Islet precursor cell (in vitro differentiated cells): ENCODE measurements around the gene ZDHHC4.
"Not testable (repeated sequence)": the region's sequence is repeated elsewhere in the genome, so short reads cannot be mapped to it uniquely, and the experiment has no call there.

ENCODE experiments used
- DNase-seq: peaks from one replicate; pipeline ENCODE4 v3.0.0-alpha.2; 2018

Gene ZDHHC4

GRCh38 chr7:6608081-6608480 is 30.8 kb downstream of the ZDHHC4 start:
- no peak for DNase-seq

GRCh38 chr7:6608794-6609193 is 31.5 kb downstream of the ZDHHC4 start:
- DNase-seq, result no peak

GRCh38 chr7:6612819-6613218 is 35.6 kb downstream of the ZDHHC4 start:
- no peak for DNase-seq

GRCh38 chr7:6613706-6614105 is 36.5 kb downstream of the ZDHHC4 start:
- peak; percentile 91 for DNase-seq

GRCh38 chr7:6614953-6615722 is 37.9 kb downstream of the ZDHHC4 start, which contains the start of gene ZNF853:
TSS of gene ZNF853 (plus strand) at chr7:6615610. CDS start at chr7:6616175, 565 bp downstream.
- DNase-seq, result no peak

- DNase-seq, result peak; percentile 74
Observed at GRCh38 chr7:6615723-6616555, 38.7 kb downstream of the ZDHHC4 start.

- no peak for DNase-seq
Observed at GRCh38 chr7:6616854-6617643, 39.8 kb downstream of the ZDHHC4 start.

- DNase-seq, result no peak
Observed at GRCh38 chr7:6618621-6619020, 41.4 kb downstream of the ZDHHC4 start.

GRCh38 chr7:6619961-6620360 is 42.7 kb downstream of the ZDHHC4 start:
- DNase-seq, result no peak

GRCh38 chr7:6621195-6622133 is 44.2 kb downstream of the ZDHHC4 start:
- DNase-seq, result no peak

- DNase-seq, result no peak
Observed at GRCh38 chr7:6622134-6622710, 45.0 kb downstream of the ZDHHC4 start.

GRCh38 chr7:6623589-6624245 is 46.5 kb downstream of the ZDHHC4 start:
- no peak for DNase-seq

GRCh38 chr7:6624246-6624611 is 47.0 kb downstream of the ZDHHC4 start:
- DNase-seq, result no peak

- no peak for DNase-seq
Observed at GRCh38 chr7:6628045-6628444, 50.8 kb downstream of the ZDHHC4 start.

- DNase-seq, result no peak
Observed at GRCh38 chr7:6630007-6630849, 53.0 kb downstream of the ZDHHC4 start.

GRCh38 chr7:6631605-6632004 is 54.4 kb downstream of the ZDHHC4 start:
- DNase-seq, result no peak

- no peak for DNase-seq
Observed at GRCh38 chr7:6634021-6634420, 56.8 kb downstream of the ZDHHC4 start.

- not testable (repeated sequence) for DNase-seq
Observed at GRCh38 chr7:6634971-6635370, 57.7 kb downstream of the ZDHHC4 start.

- DNase-seq, result no peak
Observed at GRCh38 chr7:6636741-6637543, 59.7 kb downstream of the ZDHHC4 start, which contains the start of gene ZNF316. TSS of gene ZNF316 (plus strand) at chr7:6637318. CDS start at chr7:6642410, 5,092 bp downstream.
